Activated naive CD8-positive, alpha-beta T cell treated with anti-CD3 and anti-CD28 coated beads for 36 hours (primary cell): ENCODE data around the gene DHX29. TPM values are rescaled to one million over a fixed set of nuclear protein-coding genes. Genes with fewer than 3 reads are reported as not detected.
"Not testable (repeated sequence)": the region's sequence is repeated elsewhere in the genome, so short reads cannot be mapped to it uniquely, and the experiment has no call there.

Experiments
- DNase-seq: peaks from one replicate; pipeline ENCODE4 v3.0.0; 2021
- H3K27ac Mint-ChIP-seq: one replicate; pipeline ENCODE4 v1.8.0; 2022; ENCODE audit warnings: mild to moderate bottlenecking, moderate library complexity, mixed read lengths
- H3K27me3 Mint-ChIP-seq: one replicate; pipeline ENCODE4 v1.8.0; 2022; ENCODE audit warnings: mild to moderate bottlenecking, mixed read lengths
- H3K36me3 Mint-ChIP-seq: one replicate; pipeline ENCODE4 v1.8.0; 2021; ENCODE audit warnings: mild to moderate bottlenecking, mixed read lengths
- H3K4me1 Mint-ChIP-seq: one replicate; pipeline ENCODE4 v1.8.0; 2021; ENCODE audit warnings: mixed read lengths
- H3K4me3 Mint-ChIP-seq: one replicate; pipeline ENCODE4 v1.8.0; 2022; ENCODE audit warnings: mild to moderate bottlenecking, moderate library complexity, mixed read lengths
- H3K9me3 Mint-ChIP-seq: one replicate; pipeline ENCODE4 v1.8.0; 2022; ENCODE audit warnings: mixed read lengths
- total RNA-seq, 2 experiments: library from RNA; stranded (reverse); gene quantifications; one replicate each; pipeline ENCODE4 v1.2.3, GENCODE V29; 2021

DHX29 gene
- total RNA-seq, 2 experiments from 2014 or later, result 19.1 TPM

DNA sequence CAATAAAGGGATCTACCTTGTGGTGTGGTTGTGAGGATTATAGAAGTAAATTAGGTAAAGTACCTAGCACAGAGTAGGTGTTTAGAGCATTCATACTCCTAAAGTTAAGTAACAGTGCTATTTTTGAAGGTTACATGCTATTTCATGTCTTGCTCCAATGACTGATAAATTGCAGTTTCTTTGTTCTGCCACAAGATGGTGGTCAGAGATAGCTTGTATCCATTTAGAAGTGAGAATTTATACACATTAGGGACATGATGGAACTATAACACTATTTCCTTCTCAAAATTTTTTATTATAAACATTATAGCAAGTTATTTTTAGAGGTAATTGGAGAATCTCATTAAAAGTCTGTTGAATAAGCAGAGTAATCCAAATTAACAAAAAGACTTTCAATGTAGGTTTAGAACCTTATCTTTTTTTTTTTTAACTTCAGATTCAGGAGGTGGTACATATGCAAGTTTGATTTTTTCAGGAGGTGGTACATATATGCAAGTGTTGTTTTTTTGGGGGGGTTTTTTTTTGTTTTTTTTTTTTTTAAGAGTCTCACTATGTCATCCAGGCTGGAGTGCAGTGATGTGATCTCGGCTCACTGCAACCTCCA lies 17.4 kb upstream of the DHX29 start:
- H3K27ac Mint-ChIP-seq, result no peak overlapping the region
- H3K4me3 Mint-ChIP-seq, result no peak overlapping the region
- H3K9me3 Mint-ChIP-seq, result no peaks in the 10 kb centered on the region

DNA sequence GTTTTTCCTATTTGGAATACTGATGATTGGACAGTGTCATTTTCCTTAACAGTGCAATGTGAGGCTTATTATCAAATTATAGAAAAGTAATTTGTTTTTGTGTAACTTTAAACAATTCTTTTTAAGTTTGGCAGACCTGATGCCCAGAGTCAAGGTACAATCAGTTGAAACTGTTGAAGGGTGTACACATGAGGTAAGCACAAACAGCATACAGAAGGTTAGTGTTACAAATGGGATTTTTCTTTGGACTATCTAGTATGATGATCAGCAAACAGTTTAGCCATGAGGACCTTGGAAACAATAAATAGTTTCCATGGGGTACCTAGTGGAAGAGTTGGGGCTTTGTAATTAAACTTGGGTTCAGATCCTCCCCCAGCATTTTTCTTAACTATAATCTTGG lies 16.5 kb upstream of the DHX29 start:
- H3K4me3 Mint-ChIP-seq, result no peak overlapping the region
- no peaks in the 10 kb centered on the region for H3K27me3 Mint-ChIP-seq
- H3K9me3 Mint-ChIP-seq, result no peaks in the 10 kb centered on the region
- peaks cover 16% of the 10 kb centered on the region for H3K36me3 Mint-ChIP-seq
- DNase-seq, result no peak
- H3K4me1 Mint-ChIP-seq, result peaks cover 12% of the 10 kb centered on the region
- no peak overlapping the region for H3K27ac Mint-ChIP-seq

More for the DNA sequence above, 17.4 kb upstream of the DHX29 start:
- no peak for DNase-seq
- H3K4me1 Mint-ChIP-seq, result peaks cover 11% of the 10 kb centered on the region
- H3K36me3 Mint-ChIP-seq, result peaks cover 17% of the 10 kb centered on the region
- H3K27me3 Mint-ChIP-seq, result no peaks in the 10 kb centered on the region

DNA sequence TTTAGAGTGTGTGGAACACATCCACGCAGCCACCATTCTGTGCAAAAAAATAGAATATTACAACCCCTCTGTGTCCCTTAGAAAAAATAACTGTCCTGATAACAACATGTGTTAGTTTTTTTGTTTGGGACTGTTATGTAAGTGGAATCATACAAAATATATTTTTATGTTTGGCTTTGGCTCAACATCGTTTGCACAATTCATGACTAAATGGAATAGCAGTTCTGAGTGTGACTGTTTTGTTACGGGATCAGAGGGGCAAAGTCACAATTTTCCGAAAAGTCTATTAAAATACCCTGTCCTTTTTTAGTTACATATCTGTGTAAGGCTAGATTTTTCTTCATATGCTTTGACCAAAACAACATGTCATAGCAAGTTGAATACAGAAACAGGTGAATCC lies 13.1 kb upstream of the DHX29 start:
- Mint-ChIP-seq H3K27me3 (no peaks in the 10 kb centered on the region), H3K27ac (no peak overlapping the region), H3K9me3 (peaks cover 20% of the 10 kb centered on the region), H3K4me3 (no peak overlapping the region), H3K4me1 (peaks cover 21% of the 10 kb centered on the region), H3K36me3 (peaks cover 32% of the 10 kb centered on the region)
- no peak for DNase-seq

DNA sequence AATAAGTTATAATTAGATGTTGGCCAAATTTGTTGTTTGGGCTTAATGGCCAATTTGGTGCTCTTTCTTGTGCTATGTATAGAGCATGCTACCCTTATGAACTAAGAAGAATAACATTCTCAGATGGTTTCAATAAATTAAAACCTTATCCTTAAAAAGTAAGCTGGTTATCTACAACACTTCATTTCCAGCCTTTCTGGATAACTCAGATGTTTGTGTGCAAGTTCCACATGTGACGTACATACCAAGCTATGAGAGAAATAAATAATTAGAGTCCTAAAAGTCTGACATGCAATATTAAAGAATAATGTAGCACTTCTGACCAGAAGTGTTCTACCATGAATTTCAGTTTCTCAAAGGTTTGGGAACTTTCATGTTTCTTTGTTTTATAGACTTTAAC lies 12.0 kb upstream of the DHX29 start:
- peaks cover 25% of the 10 kb centered on the region for H3K4me1 Mint-ChIP-seq
- H3K27me3 Mint-ChIP-seq, result no peaks in the 10 kb centered on the region

DNA sequence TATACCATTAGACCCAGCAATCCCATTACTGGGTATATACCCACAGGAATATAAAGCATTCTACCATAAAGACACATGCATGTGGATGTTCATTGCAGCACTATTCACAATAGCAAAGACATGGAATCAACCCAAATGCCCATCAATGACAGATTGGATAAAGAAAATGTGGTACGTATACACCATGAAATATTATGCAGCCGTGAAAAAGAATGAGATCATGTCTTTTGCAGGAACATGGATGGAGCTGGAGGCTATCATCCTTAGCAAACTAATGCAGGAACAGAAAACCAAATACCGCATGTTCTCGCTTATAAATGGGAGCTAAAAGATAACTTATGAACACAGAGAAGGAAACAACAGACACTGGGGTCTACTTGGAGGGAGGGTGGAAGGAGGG lies 10.7 kb upstream of the DHX29 start:
- not testable (repeated sequence) for H3K4me3 Mint-ChIP-seq, H3K27ac Mint-ChIP-seq, H3K27me3 Mint-ChIP-seq, DNase-seq
- peaks cover 41% of the 10 kb centered on the region for H3K36me3 Mint-ChIP-seq
- peaks cover 20% of the 10 kb centered on the region for H3K9me3 Mint-ChIP-seq
- peaks cover 34% of the 10 kb centered on the region for H3K4me1 Mint-ChIP-seq

More for the DNA sequence above, 12.0 kb upstream of the DHX29 start:
- DNase-seq, result no peak
- Mint-ChIP-seq H3K27ac (no peak overlapping the region), H3K36me3 (peaks cover 34% of the 10 kb centered on the region), H3K4me3 (no peak overlapping the region), H3K9me3 (peaks cover 20% of the 10 kb centered on the region)

DNA sequence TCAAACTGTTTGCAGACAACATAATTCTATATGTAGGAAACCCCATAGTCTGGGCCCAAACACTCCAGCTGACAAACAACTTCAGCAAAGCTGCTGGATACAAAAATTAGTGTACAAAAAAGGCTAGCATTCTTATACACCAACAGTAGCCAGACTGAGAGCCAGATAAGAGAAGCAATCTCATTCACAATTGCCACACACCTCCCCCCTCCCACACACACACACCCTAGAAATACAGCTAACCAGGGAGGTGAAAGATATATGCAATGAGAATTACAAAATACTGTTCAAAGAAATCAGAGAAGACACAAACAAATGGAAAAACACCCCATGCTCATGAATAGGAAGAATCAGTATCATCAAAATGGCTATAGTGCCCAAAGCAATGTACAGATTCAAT lies 9.3 kb upstream of the DHX29 start:
- H3K36me3 Mint-ChIP-seq, result peaks cover 46% of the 10 kb centered on the region
- H3K9me3 Mint-ChIP-seq, result peaks cover 20% of the 10 kb centered on the region
- no peaks in the 10 kb centered on the region for H3K27me3 Mint-ChIP-seq
- no peak overlapping the region for H3K27ac Mint-ChIP-seq
- H3K4me1 Mint-ChIP-seq, result peaks cover 43% of the 10 kb centered on the region
- H3K4me3 Mint-ChIP-seq, result no peak overlapping the region
- no peak for DNase-seq

DNA sequence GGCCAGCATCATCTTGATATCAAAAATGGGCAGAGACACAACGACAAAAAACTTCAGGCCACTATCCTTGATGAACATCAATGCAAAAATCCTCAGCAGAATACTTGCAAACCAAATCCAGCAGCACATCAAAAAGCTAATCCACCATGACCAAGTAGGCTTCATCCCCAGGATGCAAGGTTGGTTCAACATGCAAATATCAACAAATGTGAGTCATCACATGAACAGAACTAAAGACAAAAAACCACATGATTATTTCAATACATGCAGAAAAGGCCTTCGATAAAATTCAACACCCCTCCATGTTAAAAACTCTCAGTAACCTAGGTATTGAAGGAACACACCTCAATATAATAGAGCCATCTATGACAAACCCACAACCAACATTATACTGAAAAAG lies 8.8 kb upstream of the DHX29 start:
- H3K4me3 Mint-ChIP-seq, result no peak overlapping the region
- H3K27ac Mint-ChIP-seq, result no peak overlapping the region
- peaks cover 46% of the 10 kb centered on the region for H3K4me1 Mint-ChIP-seq
- peaks cover 49% of the 10 kb centered on the region for H3K36me3 Mint-ChIP-seq
- no peak for DNase-seq
- no peaks in the 10 kb centered on the region for H3K27me3 Mint-ChIP-seq
- peaks cover 20% of the 10 kb centered on the region for H3K9me3 Mint-ChIP-seq

DNA sequence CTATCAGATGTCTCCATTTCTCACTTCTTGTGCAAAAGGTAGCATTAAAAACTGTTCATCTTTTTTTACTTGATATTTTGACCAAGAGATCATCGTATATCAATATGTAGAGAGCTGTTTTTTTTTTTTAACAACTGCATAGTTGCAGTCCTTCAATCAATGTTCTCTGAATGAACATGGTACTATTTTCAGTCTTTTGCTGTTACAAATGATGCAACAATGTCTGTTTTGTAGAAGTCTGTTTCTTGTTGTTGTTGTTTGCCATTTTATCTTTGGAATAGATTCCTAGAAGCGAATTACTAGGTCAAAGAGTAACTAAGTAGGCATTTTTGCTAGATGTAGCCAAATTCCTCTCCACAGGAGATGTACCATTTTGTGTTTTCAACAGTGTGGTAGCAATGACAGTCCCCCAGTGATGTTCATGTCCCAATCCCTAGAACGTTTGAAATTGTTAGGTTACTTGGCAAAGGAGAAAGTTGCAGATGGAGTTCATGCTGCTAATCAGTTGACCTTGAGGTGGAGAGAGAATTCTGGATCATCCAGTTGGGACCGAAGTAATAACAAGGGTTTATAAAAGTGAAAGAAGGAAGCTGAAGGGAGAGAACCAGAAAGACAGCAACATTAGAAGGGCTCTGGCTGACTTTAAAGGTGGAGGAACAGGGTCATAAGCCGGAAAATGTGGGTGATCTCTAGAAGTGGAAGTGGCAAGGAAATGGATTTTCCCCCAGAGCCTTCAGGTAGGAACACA lies 6.5 kb upstream of the DHX29 start:
- H3K27me3 Mint-ChIP-seq, result no peaks in the 10 kb centered on the region
- DNase-seq, result no peak
- peaks cover 54% of the 10 kb centered on the region for H3K4me1 Mint-ChIP-seq
- no peak overlapping the region for H3K27ac Mint-ChIP-seq
- peaks cover 20% of the 10 kb centered on the region for H3K9me3 Mint-ChIP-seq
- H3K4me3 Mint-ChIP-seq, result no peak overlapping the region
- peaks cover 52% of the 10 kb centered on the region for H3K36me3 Mint-ChIP-seq

DNA sequence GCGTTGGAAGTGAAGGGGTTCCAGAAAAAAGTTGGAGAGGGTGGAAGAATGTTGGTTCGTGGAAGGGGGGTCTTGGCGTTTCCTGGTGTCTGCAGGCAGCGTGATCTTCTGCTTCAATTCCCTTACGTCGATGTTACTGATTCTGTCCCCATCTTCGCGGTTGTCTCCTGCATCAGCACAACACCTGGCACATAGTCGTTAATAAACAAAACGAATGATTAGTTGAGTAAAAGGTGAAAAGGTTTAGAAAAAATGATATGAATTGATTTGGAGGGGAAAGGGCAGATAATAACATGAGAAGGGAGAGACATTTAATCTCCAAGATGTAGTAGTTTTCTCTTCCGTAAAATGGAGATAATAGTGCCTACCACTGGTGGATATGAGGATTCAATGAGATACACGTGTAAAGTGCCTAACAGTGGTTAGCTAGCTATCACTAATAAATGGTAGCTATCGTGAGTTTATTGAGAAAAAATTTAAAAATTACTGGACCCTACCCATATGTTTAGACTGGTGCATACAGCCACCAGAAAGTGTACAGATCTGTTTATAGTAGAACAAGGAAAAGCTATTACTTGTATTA lies 851 bp upstream of the DHX29 start:
- Mint-ChIP-seq H3K4me1 (peaks cover 31% of the 10 kb centered on the region), H3K27me3 (no peaks in the 10 kb centered on the region), H3K36me3 (peaks cover 21% of the 10 kb centered on the region), H3K4me3 (no peak overlapping the region), H3K27ac (no peak overlapping the region), H3K9me3 (peaks cover 2% of the 10 kb centered on the region)
- DNase-seq, result peak; percentile 8

DNA sequence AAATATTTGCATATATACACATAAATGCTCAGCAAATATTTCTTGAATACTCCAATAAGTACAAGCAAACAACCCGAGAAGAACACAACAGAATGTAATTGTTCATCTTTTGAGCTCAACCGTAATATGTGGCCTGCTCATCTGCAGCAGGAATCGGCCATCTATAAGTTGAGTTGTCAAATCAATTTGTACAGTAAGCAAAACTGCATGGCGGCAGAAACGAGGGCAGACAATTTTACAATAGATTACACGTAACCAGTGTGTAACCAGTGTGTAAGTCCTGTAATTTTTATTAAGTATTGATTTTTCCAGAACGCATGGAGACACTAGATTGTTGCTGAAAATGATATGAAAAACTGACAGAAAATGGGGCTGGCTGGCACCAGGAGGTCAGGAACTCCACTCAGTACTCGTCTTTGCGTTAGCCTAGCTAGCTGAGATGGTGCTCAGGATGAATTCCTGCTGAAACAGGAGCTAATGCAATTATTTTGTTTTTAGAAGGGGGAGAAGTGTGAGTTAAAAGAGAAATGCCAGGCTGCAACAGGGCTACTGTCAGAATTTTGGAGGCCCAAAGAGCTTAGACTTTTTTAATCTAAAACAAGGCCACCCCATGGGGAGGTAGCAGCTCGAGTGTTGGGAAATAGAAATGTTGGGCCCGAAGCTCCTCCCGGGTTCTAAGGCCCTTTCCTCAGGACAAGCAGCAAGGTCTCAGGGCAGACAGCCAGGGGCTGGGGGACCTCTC lies 682 bp downstream of the DHX29 start:
- no peak for DNase-seq
- Mint-ChIP-seq H3K4me1 (peaks cover 25% of the 10 kb centered on the region), H3K36me3 (peaks cover 23% of the 10 kb centered on the region), H3K27me3 (no peaks in the 10 kb centered on the region), H3K4me3 (no peak overlapping the region), H3K27ac (no peak overlapping the region), H3K9me3 (peaks cover 2% of the 10 kb centered on the region)

DNA sequence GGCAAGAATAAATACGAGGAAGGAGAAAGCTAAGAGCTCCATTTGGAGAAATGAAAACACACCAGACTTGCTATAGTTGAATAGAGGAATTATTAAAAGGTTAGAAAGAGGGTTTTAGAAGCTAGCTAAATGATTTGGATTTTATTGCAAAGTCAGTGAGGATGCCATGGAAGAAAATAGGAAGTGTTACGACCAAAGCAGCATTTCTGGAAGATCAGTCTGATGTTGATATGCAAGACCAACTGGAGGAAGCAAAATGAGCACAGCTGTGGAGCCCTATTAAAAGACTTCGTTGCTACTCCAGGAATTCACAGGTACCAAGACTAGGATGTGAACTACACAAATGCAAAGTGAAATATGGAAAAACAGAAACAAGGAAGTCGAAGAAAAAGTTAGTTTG lies 2.1 kb downstream of the DHX29 start:
- no peaks in the 10 kb centered on the region for H3K27me3 Mint-ChIP-seq
- H3K36me3 Mint-ChIP-seq, result peaks cover 24% of the 10 kb centered on the region
- peaks cover 12% of the 10 kb centered on the region for H3K4me1 Mint-ChIP-seq
- DNase-seq, result no peak
- H3K4me3 Mint-ChIP-seq, result no peak overlapping the region
- peaks cover 5% of the 10 kb centered on the region for H3K9me3 Mint-ChIP-seq
- H3K27ac Mint-ChIP-seq, result no peak overlapping the region

DNA sequence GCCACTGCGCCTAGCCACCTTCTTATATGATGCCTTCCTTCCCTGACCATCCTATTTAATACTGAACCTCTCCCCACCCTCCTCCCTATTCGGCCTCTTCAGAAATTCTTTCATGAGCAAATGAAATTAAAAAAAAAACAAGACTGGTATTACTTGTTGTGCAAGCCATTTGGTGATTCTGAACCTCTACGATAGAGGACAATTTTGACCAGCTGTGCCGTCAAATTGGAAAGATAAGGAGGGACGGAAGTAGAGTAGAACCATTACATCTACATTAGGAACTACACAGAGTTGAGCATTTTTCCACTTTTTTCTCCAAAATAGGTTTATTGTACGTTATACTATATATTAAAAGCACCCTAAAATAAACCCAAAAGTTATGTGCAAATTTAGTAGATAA lies 2.9 kb downstream of the DHX29 start:
- peaks cover 5% of the 10 kb centered on the region for H3K9me3 Mint-ChIP-seq
- no peak overlapping the region for H3K27ac Mint-ChIP-seq
- H3K4me3 Mint-ChIP-seq, result no peak overlapping the region
- no peaks in the 10 kb centered on the region for H3K27me3 Mint-ChIP-seq
- H3K4me1 Mint-ChIP-seq, result peaks cover 11% of the 10 kb centered on the region
- DNase-seq, result no peak
- H3K36me3 Mint-ChIP-seq, result peaks cover 23% of the 10 kb centered on the region

DNA sequence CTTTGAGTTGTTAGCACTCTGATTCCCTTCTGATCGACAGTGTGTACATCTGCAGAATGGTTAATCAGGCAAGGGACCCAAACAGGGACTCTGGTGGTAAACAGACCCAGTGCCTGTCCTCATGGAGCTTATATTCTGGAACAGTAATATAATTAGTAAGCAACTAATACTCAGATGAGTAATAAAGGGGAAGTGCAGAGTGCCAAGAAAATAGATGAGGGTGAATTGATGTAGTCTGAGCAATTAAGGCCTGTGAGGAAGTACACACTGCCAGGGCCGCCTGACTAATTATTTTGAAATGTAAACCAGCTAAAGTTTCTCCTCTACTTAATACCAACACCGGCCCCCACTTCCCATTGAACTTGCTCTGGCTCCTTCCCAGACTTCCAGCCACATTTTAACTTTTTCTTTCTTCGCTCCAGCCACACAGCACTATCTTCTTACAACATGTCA lies 4.2 kb downstream of the DHX29 start:
- peaks cover 5% of the 10 kb centered on the region for H3K9me3 Mint-ChIP-seq
- no peak overlapping the region for H3K4me3 Mint-ChIP-seq
- no peaks in the 10 kb centered on the region for H3K27me3 Mint-ChIP-seq
- peaks cover 11% of the 10 kb centered on the region for H3K4me1 Mint-ChIP-seq
- H3K36me3 Mint-ChIP-seq, result peaks cover 23% of the 10 kb centered on the region
- no peak for DNase-seq
- H3K27ac Mint-ChIP-seq, result no peak overlapping the region

DNA sequence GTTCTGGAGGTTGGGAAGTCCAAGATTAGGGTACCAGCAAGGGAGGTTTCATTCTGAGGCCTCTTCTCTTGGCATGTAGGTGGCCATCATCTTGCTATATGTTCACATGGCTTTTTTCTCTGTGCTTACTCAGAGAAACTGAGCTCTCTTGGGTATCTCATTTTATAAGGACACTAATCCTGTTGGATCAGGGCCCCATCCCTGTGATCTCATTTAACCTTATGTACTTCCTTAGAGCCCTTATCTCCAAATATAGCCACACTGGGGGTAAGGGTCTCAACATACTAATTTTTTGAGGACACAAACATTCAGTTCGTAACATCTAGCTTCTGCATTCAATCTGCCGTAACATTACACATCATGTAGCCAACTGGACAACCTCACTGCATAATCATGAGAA lies 6.6 kb downstream of the DHX29 start:
- Mint-ChIP-seq H3K36me3 (peaks cover 23% of the 10 kb centered on the region), H3K4me1 (peaks cover 11% of the 10 kb centered on the region), H3K27me3 (no peaks in the 10 kb centered on the region), H3K4me3 (no peak overlapping the region), H3K9me3 (peaks cover 5% of the 10 kb centered on the region), H3K27ac (no peak overlapping the region)
- DNase-seq, result no peak

DNA sequence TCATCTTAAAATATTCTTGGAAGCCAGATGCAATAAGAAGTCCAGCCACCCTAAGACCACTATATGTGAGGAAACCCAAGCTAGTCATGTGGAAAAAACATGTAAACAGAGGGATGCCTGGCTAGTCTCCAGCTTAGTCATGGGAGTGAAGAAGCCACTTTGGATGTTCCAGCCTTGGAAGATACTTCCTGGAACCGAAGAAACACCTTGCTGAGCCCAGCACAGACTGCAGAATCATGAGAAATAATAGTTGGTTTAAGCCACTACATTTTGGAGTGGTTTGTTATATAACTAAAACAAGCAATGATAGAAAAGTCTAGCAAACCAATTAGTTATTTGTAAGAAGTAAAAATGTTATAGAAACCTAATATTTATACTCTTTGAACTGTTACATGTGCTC lies 12.6 kb downstream of the DHX29 start:
- Mint-ChIP-seq H3K4me1 (no peaks in the 10 kb centered on the region), H3K27me3 (no peaks in the 10 kb centered on the region), H3K27ac (no peak overlapping the region), H3K36me3 (peaks cover 20% of the 10 kb centered on the region), H3K9me3 (no peaks in the 10 kb centered on the region), H3K4me3 (no peak overlapping the region)
- no peak for DNase-seq
